ACHN (cell line): ENCODE measurements around the gene GLYAT.
"Not testable (repeated sequence)": the region's sequence is repeated elsewhere in the genome, so short reads cannot be mapped to it uniquely, and the experiment has no call there.

ENCODE experiments used
- DNase-seq: peaks from one replicate; pipeline ENCODE4 v3.0.0-alpha.2; 2015
- in situ Hi-C: cut with HindIII; loops from 2 replicates; pipeline ENCODE4 v1.10.0; 2017; ENCODE audit warnings: low sequenced_read_pairs, low pct_ligation_motif_present, low pct_unique_long_range_greater_than_20kb

Gene GLYAT

DNA sequence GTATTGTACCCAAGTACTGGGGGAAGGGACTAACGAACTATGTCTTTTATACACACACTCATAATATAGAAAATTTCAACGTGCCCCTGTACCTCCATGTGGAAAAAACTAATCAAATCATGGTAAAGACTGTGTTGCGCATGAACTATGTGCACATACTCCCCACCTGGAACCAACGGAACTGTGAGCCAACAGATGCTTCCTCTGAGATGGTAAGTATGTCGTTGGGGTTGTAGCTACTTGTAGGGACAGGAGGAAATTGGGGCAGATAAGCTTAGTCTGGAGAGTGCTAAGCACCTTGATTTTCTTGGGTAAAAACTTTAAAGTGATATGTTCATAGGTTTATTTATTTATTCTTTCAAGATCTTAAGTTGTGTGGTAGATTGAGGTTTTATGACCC is 40.1 kb downstream of the GLYAT start:
- in situ Hi-C loops, result no loop called here
- no peak for DNase-seq

- no peak for DNase-seq
- in situ Hi-C loops, result no loop called here
Measured at GRCh38 chr11:58688789-58689503, 42.8 kb downstream of the GLYAT start.

DNA sequence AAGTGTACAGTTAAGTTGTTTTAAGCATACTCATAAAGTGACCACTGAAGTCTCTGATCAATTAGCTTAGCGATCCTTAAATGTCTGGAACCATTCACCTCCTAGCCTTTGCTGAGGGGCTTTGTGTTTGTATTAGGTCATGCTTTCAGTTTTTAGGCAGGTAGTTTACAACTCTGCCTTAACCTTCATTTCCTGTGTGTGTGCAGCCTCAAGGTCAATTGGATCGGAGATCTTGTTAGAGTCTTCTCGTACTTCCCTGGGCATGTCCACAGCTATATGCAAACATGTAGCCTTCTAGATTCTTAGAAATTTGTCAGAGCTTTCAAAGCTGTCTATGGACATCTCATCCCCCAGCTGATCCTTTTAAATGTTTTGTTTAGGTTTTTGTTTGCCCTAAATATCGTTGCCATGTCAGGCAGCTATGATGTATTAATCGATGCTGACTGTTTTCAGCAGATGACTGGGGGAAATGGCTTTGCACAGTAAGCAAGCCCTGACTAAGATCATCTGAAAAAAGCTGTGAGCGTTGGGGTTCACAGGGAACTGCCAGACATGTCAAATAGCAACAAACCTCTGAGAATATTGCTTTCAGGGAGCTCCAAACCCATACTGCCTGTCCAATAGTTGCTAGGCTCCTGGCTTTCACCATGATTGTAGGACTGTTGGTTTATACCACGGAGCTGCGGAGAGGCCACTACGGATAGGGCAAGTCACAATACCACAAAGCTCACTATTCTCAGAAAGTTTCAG is 45.6 kb downstream of the GLYAT start:
- DNase-seq, result no peak
- in situ Hi-C loops, result no loop called here

GRCh38 chr11:58682660-58683059 is 49.1 kb downstream of the GLYAT start:
- in situ Hi-C loops, DNase-seq: not testable (repeated sequence)

GRCh38 chr11:58677536-58677935 is 54.2 kb downstream of the GLYAT start:
- in situ Hi-C loops, DNase-seq: not testable (repeated sequence)

- DNase-seq, result no peak
- in situ Hi-C loops, result no loop called here
Measured at GRCh38 chr11:58676563-58677135, 55.1 kb downstream of the GLYAT start.

- in situ Hi-C loops, result no loop called here
- peak; percentile 56 for DNase-seq
Measured at GRCh38 chr11:58675334-58676155, 56.2 kb downstream of the GLYAT start.

GRCh38 chr11:58674609-58675008 is 57.1 kb downstream of the GLYAT start:
- no peak for DNase-seq
- in situ Hi-C loops, result no loop called here

DNA sequence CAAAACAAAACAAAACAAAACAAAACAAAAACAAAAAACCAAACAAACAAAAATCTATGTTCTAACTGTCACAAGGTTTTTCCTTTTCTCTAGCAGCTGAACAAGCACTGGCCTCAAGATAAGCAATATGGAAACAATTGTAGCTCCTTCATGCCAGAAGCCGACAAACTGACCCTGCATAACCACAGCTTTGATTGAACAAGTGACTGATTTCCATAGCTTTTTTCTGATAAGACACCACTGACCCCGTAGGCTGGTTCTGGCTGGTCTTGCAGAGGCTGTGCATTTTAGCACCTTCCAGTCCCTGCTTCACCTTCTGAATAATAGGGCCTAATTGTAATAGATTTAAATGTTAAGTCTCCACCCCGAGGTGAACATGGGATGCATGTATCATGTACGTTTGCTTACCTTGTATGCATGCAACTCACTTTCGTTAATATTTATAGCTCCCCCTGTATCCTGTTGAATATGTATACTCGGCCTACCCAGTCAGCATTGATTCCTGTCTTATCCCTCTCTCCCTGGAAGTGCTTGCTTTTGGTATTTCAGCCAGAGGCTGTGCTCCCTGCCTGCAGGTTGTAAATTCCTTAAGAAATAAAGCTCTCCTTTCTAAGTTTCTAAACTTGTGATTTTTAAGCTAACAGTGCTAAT is 59.6 kb downstream of the GLYAT start:
- DNase-seq, result no peak
- in situ Hi-C loops, result no loop called here

GRCh38 chr11:58659910-58660570 is 71.7 kb downstream of the GLYAT start:
- in situ Hi-C loops, result no loop called here
- DNase-seq, result no peak

GRCh38 chr11:58659404-58659803 is 72.3 kb downstream of the GLYAT start:
- peak; percentile 30 for DNase-seq
- in situ Hi-C loops, result no loop called here
